Liver (tissue), 3 donors: ENCODE results near the gene ARHGEF4.

Experiments
- CTCF ChIP-seq: fragments of 150-350 bp; IDR thresholded peaks from 2 replicates; pipeline ENCODE4 v1.5.1; 2017; ENCODE audit warnings: improper control_type of control experiment, low read depth, low read length; ENCODE audit not compliant: missing input control
- EGR1 ChIP-seq, 2 donors: IDR thresholded peaks; 2 replicates each; pipeline ENCODE4 v1.6.1; 2016 to 2018; ENCODE audit warnings: antibody characterized with exemption in 2 of 2, low read depth in 2 of 2
- GABPA ChIP-seq, 2 donors: IDR thresholded peaks in 1 of 2; conservative IDR thresholded peaks in 1 of 2; 2 replicates each; pipeline ENCODE4 v1.6.1; 2016; ENCODE audit warnings: antibody characterized with exemption in 2 of 2, mild to moderate bottlenecking in 1 of 2, moderate library complexity in 1 of 2
- HNF4G ChIP-seq: IDR thresholded peaks from 2 replicates; pipeline ENCODE4 v1.6.1; 2016; ENCODE audit warnings: antibody characterized with exemption
- RAD21 ChIP-seq, 2 donors: IDR thresholded peaks; 2 replicates each; pipeline ENCODE4 v1.6.1; 2016; ENCODE audit warnings: antibody characterized with exemption in 2 of 2, mild to moderate bottlenecking in 2 of 2
- REST ChIP-seq: IDR thresholded peaks from 2 replicates; pipeline ENCODE4 v1.6.1; 2016; ENCODE audit warnings: antibody characterized with exemption, mild to moderate bottlenecking
- RXRA ChIP-seq, 2 donors: IDR thresholded peaks; 2 replicates each; pipeline ENCODE4 v1.6.1; 2017 to 2018; ENCODE audit warnings: antibody characterized with exemption in 2 of 2, mild to moderate bottlenecking in 1 of 2
- SP1 ChIP-seq: IDR thresholded peaks from 2 replicates; pipeline ENCODE4 v1.6.1; 2018; ENCODE audit warnings: antibody characterized with exemption, mild to moderate bottlenecking
- TAF1 ChIP-seq: conservative IDR thresholded peaks from 2 replicates; pipeline ENCODE4 v1.6.1; 2016; ENCODE audit warnings: antibody characterized with exemption, mild to moderate bottlenecking
- YY1 ChIP-seq: IDR thresholded peaks from 2 replicates; pipeline ENCODE4 v1.6.1; 2016; ENCODE audit warnings: antibody characterized with exemption, mild to moderate bottlenecking
- ZBTB33 ChIP-seq: IDR thresholded peaks from 2 replicates; pipeline ENCODE4 v1.6.1; 2016; ENCODE audit warnings: antibody characterized with exemption
- TF ChIP-seq, protein P1 (sequence below): IDR thresholded peaks from 2 replicates; pipeline ENCODE4 v1.6.1; 2016; ENCODE audit warnings: antibody characterized with exemption
- TF ChIP-seq, protein P2 (sequence below): IDR thresholded peaks from 2 replicates; pipeline ENCODE4 v1.6.1; 2016; ENCODE audit warnings: antibody characterized with exemption
- donor health status: healthy.
- donor health status: healthy.

- TF ChIP-seq RXRA (IDR thresholded peaks at IDR 0.05) (no peak), CTCF (no peak), REST (no peak), SP1 (no peak), TAF1 (no peak), GABPA (IDR thresholded peaks at IDR 0.05 in 1 of 2, conservative IDR thresholded peaks at IDR 0.05 in 1 of 2) (no peak), EGR1 (IDR thresholded peaks at IDR 0.05; ENCODE audit: low read depth in 2 of 2) (no peak), YY1 (no peak), ZBTB33 (no peak), HNF4G (no peak), RAD21 (IDR thresholded peaks at IDR 0.05) (no peak)
- TF ChIP-seq, protein P1, sequence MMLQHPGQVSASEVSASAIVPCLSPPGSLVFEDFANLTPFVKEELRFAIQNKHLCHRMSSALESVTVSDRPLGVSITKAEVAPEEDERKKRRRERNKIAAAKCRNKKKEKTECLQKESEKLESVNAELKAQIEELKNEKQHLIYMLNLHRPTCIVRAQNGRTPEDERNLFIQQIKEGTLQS: no peak
- TF ChIP-seq, protein P2, sequence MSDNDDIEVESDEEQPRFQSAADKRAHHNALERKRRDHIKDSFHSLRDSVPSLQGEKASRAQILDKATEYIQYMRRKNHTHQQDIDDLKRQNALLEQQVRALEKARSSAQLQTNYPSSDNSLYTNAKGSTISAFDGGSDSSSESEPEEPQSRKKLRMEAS: no peak
Measured at GRCh38 chr2:130814931-130815680, 21.6 kb upstream of the ARHGEF4 start.
